WTC11 (cell line): Measurements from ENCODE around the gene NFIA.
"Not testable (repeated sequence)": the region's sequence is repeated elsewhere in the genome, so short reads cannot be mapped to it uniquely, and the experiment has no call there.

Experiments used
- GABPB1 ChIP-seq: sonication (generic); formaldehyde crosslinking; IDR thresholded peaks from 2 replicates; pipeline ENCODE4 v1.8.1; 2023; ENCODE audit warnings: mild to moderate bottlenecking, missing genetic modification reagents
- NFYB ChIP-seq: sonication (generic); formaldehyde crosslinking; conservative IDR thresholded peaks from 2 replicates; pipeline ENCODE4 v1.8.0; 2022; ENCODE audit warnings: low read depth, missing genetic modification reagents
- NR2C2 ChIP-seq: sonication (generic); formaldehyde crosslinking; IDR thresholded peaks from 2 replicates; pipeline ENCODE4 v1.8.0; 2022; ENCODE audit warnings: mild to moderate bottlenecking, missing genetic modification reagents
- ZNF263 ChIP-seq: sonication (generic); formaldehyde crosslinking; IDR thresholded peaks from 2 replicates; pipeline ENCODE4 v1.8.1; 2022; ENCODE audit warnings: low read depth, mild to moderate bottlenecking, moderate library complexity, missing genetic modification reagents
- TF ChIP-seq, protein P1 (sequence below): sonication (generic); formaldehyde crosslinking; IDR thresholded peaks from 2 replicates; pipeline ENCODE4 v1.8.1; 2022; ENCODE audit warnings: missing genetic modification reagents, borderline replicate concordance

- TF ChIP-seq ZNF263 (CRISPR knock-in tag); NR2C2 (CRISPR knock-in tag); GABPB1; NFYB (CRISPR knock-in tag): not testable (repeated sequence)
- TF ChIP-seq, protein P1, sequence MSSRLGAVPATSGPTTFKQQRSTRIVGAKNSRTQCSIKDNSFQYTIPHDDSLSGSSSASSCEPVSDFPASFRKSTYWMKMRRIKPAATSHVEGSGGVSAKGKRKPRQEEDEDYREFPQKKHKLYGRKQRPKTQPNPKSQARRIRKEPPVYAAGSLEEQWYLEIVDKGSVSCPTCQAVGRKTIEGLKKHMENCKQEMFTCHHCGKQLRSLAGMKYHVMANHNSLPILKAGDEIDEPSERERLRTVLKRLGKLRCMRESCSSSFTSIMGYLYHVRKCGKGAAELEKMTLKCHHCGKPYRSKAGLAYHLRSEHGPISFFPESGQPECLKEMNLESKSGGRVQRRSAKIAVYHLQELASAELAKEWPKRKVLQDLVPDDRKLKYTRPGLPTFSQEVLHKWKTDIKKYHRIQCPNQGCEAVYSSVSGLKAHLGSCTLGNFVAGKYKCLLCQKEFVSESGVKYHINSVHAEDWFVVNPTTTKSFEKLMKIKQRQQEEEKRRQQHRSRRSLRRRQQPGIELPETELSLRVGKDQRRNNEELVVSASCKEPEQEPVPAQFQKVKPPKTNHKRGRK (CRISPR knock-in tag): not testable (repeated sequence)
Measured at GRCh38 chr1:61075833-61076232, 6.5 kb upstream of the NFIA start.
